Left ventricle myocardium inferior (tissue), 1 donor: ENCODE measurements around the gene ERG. TPM values are rescaled to one million over a fixed set of nuclear protein-coding genes. Genes with fewer than 3 reads are reported as not detected.
A peak's percentile ranks its signal among the peaks of the same experiment; 100 is the strongest.

Experiments used
- DNase-seq: peaks from one replicate; pipeline ENCODE4 v3.0.0-alpha.2; 2020
- H3K27ac ChIP-seq: fragments of 200-600 bp; replicated peaks from 2 replicates; pipeline ENCODE4 v1.8.0; 2021
- H3K27me3 ChIP-seq: fragments of 200-600 bp; 2 replicates; pipeline ENCODE4 v1.8.0; 2021; ENCODE audit warnings: low read depth
- H3K36me3 ChIP-seq: fragments of 200-600 bp; 2 replicates; pipeline ENCODE4 v1.8.0; 2021
- H3K4me1 ChIP-seq: fragments of 200-600 bp; 2 replicates; pipeline ENCODE4 v1.8.0; 2021
- H3K4me3 ChIP-seq: fragments of 200-600 bp; 2 replicates; pipeline ENCODE4 v1.8.0; 2021; ENCODE audit warnings: mild to moderate bottlenecking, moderate library complexity
- H3K9me3 ChIP-seq: fragments of 200-600 bp; replicated peaks from 2 replicates; pipeline ENCODE4 v1.8.0; 2021
- intact Hi-C: fragments of 100-400 bp; cut with micrococcal nuclease; formaldehyde crosslinking; loops from one replicate; pipeline ENCODE4 v1.11.0; 2022
- total RNA-seq: library from RNA; stranded (reverse); fragmentation: NEBNext Ultra II Directional; extraction: Animal tissue kit (Norgen Biotek cat#: 25700); gene quantifications from one replicate; pipeline ENCODE4 v1.2.1, GENCODE V29; 2021
- TF ChIP-seq, protein P1 (sequence below): fragments of 200-600 bp; IDR thresholded peaks from 2 replicates; pipeline ENCODE4 v1.8.0; 2021; ENCODE audit warnings: antibody characterized with exemption, mild to moderate bottlenecking, borderline replicate concordance
- donor health status: DM: no; HTN: yes; CAD: no; lungs with severe emphysema.

The ERG gene
- total RNA-seq, 1 donor from 2014 or later = 17.3 TPM

DNA sequence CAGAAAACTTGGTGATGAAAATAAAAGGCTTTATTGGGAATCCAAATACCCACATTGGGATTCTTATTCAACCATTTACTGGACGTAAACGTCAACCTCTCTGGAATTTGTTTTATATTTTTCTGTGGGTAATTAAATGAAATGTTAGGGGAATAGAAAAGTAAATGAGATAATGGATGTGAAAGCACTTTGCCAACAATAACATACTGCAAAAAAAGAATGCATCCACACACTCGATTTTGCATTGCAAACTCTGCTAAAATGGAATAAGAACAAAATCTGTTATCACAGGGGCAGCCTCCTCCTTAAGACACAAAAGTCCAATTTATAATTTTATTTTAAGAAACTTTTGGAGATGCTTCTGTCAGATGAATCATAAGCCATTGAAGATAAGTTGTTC lies 88.4 kb downstream of the ERG start:
- Histone ChIP-seq H3K9me3 (peaks cover 14% of the 10 kb centered on the region), H3K4me3 (no peak overlapping the region), H3K27me3 (no peaks in the 10 kb centered on the region), H3K36me3 (no peaks in the 10 kb centered on the region), H3K4me1 (peaks cover 7% of the 10 kb centered on the region), H3K27ac (no peak overlapping the region)
- TF ChIP-seq, protein P1, sequence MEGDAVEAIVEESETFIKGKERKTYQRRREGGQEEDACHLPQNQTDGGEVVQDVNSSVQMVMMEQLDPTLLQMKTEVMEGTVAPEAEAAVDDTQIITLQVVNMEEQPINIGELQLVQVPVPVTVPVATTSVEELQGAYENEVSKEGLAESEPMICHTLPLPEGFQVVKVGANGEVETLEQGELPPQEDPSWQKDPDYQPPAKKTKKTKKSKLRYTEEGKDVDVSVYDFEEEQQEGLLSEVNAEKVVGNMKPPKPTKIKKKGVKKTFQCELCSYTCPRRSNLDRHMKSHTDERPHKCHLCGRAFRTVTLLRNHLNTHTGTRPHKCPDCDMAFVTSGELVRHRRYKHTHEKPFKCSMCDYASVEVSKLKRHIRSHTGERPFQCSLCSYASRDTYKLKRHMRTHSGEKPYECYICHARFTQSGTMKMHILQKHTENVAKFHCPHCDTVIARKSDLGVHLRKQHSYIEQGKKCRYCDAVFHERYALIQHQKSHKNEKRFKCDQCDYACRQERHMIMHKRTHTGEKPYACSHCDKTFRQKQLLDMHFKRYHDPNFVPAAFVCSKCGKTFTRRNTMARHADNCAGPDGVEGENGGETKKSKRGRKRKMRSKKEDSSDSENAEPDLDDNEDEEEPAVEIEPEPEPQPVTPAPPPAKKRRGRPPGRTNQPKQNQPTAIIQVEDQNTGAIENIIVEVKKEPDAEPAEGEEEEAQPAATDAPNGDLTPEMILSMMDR = no peak
- no peak for DNase-seq
- intact Hi-C loops = no loop called here

DNA sequence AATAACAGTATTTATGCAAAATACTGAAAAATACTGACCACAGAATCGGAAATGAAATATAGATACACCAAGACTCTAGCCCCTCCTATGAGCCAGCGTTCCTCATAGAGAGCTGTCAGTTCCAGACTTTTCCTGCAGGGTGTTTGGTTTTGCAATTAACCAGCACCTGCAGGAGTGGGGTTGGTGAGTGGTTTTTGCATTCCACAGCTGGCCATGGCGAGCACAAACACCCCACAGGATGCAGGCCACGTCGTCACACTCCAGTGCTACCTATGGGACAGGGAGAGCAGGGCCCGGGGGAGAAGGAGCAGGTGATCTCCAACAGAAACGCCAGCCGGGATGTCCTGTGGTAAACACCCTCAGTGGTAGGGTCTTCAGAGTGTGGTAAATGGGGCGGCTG lies 94.1 kb downstream of the ERG start:
- Histone ChIP-seq H3K4me1 (peaks cover 9% of the 10 kb centered on the region), H3K27ac (no peak overlapping the region), H3K27me3 (peaks cover 3% of the 10 kb centered on the region), H3K36me3 (peaks cover 7% of the 10 kb centered on the region), H3K4me3 (no peak overlapping the region), H3K9me3 (no peaks in the 10 kb centered on the region)
- intact Hi-C loops = no loop called here
- DNase-seq = no peak
- TF ChIP-seq, protein P1 = peak; percentile 18

DNA sequence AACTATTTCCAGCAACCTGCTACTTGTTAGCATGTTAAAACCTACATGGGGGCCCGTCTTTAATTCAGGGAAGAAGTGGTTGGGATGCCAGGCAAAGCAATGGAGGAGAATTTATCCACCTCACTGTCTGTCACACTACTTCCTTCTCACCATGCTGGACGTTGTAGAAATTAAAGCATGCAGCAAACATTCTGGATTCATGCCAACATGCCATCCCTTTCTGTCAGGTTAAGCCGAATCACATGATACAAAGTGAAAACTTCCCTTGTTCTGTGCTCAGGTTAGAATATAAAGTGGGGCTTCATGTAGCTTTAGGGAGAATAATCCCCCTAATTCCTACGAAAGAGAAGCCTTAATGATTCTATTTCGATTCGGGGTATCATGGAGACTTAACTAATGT lies 95.5 kb downstream of the ERG start:
- intact Hi-C loops = no loop called here

DNA sequence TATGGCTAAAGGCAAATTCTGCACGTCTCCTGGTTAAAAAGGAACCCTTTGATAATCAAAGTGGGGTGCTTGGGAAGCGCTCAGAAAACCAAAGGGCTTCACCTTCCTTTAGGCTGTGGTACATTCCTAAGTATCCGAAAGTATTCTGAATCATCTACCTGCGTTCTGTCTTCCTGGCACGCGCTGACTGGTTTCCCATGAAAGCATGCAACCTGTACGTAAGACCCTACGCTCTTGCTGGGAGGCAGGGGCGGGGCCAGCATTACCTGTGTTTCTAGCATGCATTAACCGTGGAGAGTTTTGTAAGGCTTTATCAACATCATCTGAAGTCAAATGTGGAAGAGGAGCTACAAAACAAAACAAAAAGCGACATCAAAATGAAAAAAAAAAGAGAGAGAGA lies 96.0 kb downstream of the ERG start:
- TF ChIP-seq, protein P1 = no peak
- H3K36me3 ChIP-seq = peaks cover 7% of the 10 kb centered on the region
- H3K27me3 ChIP-seq = peaks cover 3% of the 10 kb centered on the region
- H3K4me3 ChIP-seq = no peak overlapping the region
- no peak for DNase-seq
- H3K4me1 ChIP-seq = peaks cover 5% of the 10 kb centered on the region
- no peak overlapping the region for H3K27ac ChIP-seq
- intact Hi-C loops = no loop called here
- H3K9me3 ChIP-seq = no peaks in the 10 kb centered on the region

More for the DNA sequence above, 95.5 kb downstream of the ERG start:
- Histone ChIP-seq H3K4me3 (no peak overlapping the region), H3K27me3 (peaks cover 3% of the 10 kb centered on the region), H3K9me3 (no peaks in the 10 kb centered on the region), H3K4me1 (peaks cover 6% of the 10 kb centered on the region), H3K36me3 (peaks cover 7% of the 10 kb centered on the region), H3K27ac (no peak overlapping the region)
- TF ChIP-seq, protein P1 = no peak
- DNase-seq = no peak

DNA sequence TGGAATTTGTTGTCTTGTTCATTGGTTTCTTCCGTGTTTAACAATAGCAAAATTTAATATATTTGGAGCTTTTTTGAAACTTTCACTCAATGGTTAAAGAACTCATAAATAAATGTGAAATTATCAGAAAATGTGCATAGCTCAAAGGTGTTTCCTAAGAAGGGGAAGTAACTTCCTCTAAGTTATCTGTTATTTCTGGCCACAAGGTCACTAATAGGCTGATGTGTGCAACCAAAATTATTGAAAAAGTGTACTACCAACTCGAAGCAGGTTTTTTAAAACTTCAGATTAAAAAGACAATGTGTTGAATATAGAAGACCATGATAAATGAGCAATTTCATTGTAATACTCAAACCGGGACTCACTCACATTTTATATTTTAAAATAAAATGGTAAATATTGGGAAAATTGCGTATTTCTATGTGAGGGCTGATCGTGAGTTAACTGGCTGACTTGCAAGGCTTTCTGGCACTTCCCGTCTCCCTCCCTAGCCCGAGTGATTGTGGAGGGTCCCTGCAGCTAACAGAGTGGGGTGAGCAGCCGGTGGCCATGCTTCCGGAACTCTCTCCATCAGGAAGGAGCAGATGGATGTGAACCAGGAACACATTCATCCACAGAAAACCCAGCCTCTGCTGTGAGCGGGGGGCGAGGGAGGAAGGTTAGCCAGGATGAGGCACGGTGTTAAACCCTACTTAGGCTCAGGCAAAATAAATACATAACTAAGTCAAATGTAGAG lies 96.9 kb downstream of the ERG start:
- TF ChIP-seq, protein P1 = no peak
- peaks cover 5% of the 10 kb centered on the region for H3K4me1 ChIP-seq
- intact Hi-C loops = no loop called here
- H3K27me3 ChIP-seq = peaks cover 3% of the 10 kb centered on the region
- peaks cover 7% of the 10 kb centered on the region for H3K36me3 ChIP-seq
- no peak overlapping the region for H3K27ac ChIP-seq
- no peak overlapping the region for H3K4me3 ChIP-seq
- H3K9me3 ChIP-seq = no peaks in the 10 kb centered on the region
- DNase-seq = no peak
